Sigmoid colon (tissue), 4 donors: ENCODE data around the gene ZNF189.

Source experiments
- CTCF ChIP-seq, 4 experiments: fragments of 450-650 bp in 3 of 4; fragments of 200-600 bp in 1 of 4; IDR thresholded peaks; one replicate each; pipeline ENCODE4 v1.5.1; 2016 to 2019; ENCODE audit warnings: antibody characterized with exemption in 4 of 4, mild to moderate bottlenecking in 3 of 4, moderate library complexity in 2 of 4
- POLR2A ChIP-seq, 2 donors: fragments of 450-650 bp; IDR thresholded peaks; one replicate each; pipeline ENCODE4 v1.6.1; 2016; ENCODE audit warnings: antibody characterized with exemption in 2 of 2, mild to moderate bottlenecking in 2 of 2, moderate library complexity in 2 of 2
- POLR2AphosphoS5 ChIP-seq, 4 donors: sonication (generic); formaldehyde crosslinking; IDR thresholded peaks; one replicate each; pipeline ENCODE4 v1.6.1; 2017; ENCODE audit warnings: antibody characterized with exemption in 4 of 4

GRCh38 chr9:101442736-101443135 is 44.1 kb downstream of the ZNF189 start:
- TF ChIP-seq CTCF (IDR thresholded peaks at IDR 0.05) (no peak), POLR2A (IDR thresholded peaks at IDR 0.05) (no peak), POLR2AphosphoS5 (IDR thresholded peaks at IDR 0.05) (no peak)
